T follicular helper cell (primary cell): Measurements from ENCODE around the gene KIF4A.
"Not testable (repeated sequence)": the region's sequence is repeated elsewhere in the genome, so short reads cannot be mapped to it uniquely, and the experiment has no call there.

ENCODE experiments used
- DNase-seq: peaks from one replicate; pipeline ENCODE4 v3.0.0-alpha.2; 2020; ENCODE audit warnings: low read depth

Gene KIF4A

DNA sequence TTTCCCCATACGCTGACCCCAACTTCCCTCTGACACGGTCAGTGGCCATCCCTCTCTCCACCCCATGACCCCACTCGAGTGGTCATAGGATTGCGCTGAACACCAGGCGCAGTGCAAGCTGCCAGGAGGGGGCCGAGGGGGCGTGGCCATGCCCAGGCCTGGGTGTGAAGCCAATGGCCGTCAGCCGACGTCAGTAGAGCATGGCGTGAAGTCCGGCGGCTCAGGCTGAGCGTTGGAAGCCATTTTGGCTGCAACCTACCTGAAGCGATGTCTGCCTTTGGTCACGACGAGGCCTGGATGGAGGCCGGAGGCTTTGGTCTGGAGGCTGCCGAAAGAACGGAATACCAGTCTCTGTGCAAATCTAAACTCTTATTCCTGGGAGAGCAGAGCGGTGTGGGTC is 8.0 kb upstream of the KIF4A start, which contains the start of gene RAB41:
Gene RAB41 (plus strand): TSS at position 222 of the 400 bp plus-strand sequence. CDS start 46 bp downstream, at position 268.
- no peak for DNase-seq

DNA sequence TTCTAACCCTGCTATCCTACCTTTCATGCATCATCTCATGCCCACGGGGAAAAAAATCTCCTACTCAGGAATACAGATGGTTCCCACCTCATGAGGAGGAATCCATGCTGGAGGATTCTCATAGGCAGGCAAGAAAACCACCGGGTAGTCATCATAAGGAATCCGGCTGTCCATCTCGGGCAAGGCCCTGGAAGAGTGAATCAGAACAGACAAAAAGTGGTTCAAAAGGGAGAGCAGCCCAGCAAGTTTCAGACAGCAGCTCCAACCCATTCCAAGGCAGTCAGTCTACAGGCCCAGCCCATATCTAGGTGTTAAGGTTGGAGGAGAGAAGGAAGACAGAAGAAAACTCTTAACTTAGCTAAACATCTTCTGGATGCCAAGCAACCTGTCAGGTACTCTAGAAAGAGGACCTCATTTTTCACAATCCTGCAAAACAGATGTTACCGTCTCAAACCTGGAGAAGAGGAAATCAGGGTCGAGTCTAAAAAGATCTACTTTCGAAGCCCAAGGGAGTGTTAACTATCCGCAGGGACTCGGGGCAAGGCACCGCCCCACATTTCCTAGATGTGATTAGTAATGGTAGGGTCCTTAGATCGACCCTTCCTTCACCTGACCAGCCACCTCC is 624 bp upstream of the KIF4A start:
- no peak for DNase-seq

DNA sequence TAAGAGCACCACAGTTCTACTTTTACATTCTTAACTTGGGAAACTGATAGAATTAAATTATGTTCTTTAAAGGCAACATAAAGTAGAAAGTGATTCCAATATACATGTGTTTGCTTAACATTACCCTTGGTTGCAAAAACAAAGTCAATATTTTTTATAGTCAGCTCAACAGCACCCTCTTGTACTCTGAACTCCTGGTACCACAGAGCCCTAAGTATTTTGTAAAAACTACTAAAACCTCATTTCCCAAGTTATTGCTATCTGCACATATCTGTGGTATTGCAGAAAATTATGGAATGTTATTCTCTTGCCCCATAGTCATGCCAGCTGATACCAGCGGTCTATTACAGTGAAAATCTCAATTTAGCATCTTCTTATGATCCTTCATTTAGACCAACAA is 2.9 kb downstream of the KIF4A start:
- no peak for DNase-seq

- DNase-seq = no peak
Measured at GRCh38 chrX:70293621-70294020, 3.7 kb downstream of the KIF4A start.

GRCh38 chrX:70301716-70302115 is 11.8 kb downstream of the KIF4A start:
- DNase-seq = no peak

DNA sequence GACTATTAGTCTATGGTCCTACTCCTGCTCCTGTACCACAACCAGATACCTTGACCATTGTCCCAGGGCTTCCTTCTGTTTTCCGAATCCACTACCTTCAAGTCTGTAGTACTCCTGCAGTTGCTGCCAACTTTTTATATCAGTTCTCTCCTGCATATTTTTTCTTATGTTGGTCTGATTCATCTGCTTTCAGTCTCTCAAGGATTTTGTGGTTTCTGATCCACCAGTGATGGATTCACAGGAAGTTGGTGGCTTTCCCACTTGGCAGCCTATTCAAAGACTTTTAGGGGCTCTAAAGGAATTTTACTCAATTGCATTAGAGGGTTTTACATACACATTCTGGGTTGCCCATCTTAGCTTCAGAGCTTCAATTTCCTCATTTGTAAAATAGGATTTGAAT is 23.6 kb downstream of the KIF4A start:
- no peak for DNase-seq

DNA sequence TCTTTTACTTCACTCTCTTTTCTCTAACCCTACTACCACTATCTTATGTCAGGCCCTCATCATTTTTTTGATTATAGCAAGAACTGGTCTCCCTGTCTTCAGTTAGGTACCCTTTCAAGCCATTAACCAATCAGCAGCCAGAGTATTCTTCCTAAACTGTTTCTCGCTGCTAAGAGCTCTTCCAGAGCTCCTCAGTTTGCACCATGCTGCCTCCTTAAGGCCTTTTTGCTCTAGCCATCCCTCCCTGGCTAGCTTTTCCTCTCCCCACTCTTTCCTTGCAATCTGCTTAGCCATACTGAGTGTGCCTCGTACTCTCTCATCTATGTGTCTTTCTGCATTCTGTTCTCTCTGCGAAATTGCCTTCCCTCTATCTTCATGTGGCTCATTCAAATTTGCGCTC is 32.9 kb downstream of the KIF4A start:
- DNase-seq = no peak

GRCh38 chrX:70323628-70324027 is 33.7 kb downstream of the KIF4A start:
- not testable (repeated sequence) for DNase-seq

DNA sequence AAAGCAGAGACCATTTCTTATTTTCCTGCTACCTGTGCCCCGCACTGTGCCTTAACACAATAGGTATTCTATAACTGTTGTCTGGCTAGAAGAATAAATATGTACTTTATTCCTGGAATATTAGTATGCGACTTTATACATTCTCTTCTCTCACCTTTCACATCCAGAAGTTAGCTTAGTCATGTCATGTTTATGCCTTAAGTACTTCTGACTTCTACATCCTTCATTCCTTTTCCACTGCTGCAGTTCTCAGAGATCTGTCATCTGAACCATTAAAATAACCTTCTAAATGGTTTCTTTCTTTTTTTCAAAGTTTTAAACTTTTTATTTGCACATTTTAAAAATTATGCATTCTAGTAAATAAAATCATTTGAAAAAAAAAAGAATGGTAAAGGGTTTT is 34.4 kb downstream of the KIF4A start:
- no peak for DNase-seq

DNA sequence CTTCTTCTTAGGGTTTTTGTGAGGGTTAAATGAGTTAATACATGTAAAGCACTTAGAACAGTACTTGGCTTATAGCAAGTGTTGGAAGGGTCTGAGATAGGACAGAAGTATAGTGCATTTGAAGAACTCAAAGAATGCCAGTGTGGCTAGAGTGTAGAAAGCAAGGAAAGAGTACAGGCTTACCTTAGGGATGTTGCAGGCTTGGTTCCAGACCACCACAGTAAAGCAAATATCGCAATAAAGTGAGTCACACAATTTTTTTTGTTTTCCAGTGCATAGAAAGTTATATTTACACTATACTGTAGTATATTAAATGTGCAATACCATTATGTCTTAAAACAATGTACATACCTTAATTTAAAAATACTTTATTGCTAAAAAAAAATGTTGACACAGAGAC is 41.3 kb downstream of the KIF4A start:
- no peak for DNase-seq

DNA sequence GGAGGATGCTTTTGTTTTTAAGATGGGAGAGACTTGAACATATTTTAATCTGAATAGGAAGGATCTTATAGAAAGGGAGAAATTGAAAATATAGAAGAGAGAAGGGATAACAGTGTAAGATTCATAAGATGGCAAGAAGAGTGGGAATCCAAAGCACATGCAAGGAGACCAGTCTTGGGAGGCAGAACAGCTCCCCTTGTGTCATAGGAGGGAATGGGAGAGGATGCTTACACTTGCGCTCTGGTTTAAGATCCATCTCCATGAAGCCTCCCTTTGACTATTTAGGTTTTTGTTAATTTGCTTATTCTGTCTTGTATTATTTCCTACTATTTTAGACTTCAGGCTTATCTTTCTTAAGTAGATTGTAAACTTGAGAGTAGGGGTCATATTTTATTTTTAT is 42.7 kb downstream of the KIF4A start:
- no peak for DNase-seq

- no peak for DNase-seq
Measured at GRCh38 chrX:70336767-70337166, 46.9 kb downstream of the KIF4A start.

DNA sequence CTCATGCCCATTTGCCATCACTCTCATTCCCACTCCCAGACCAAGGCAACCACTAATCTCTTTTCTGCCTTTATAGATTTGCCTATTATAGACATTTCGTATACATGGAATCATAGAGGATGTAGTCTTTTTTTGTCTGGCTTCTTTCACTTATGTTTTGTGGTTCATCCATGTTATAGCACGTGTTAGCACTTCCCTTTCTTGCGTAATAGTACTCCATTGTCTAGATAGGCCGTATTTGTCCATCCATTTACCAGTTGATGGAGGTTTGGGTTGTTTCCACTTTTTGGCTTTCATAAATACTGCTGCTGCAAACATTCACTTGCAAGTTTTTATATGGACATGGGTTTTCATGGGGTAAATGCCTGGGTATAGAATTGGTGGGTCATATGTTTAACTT is 48.4 kb downstream of the KIF4A start:
- no peak for DNase-seq

DNA sequence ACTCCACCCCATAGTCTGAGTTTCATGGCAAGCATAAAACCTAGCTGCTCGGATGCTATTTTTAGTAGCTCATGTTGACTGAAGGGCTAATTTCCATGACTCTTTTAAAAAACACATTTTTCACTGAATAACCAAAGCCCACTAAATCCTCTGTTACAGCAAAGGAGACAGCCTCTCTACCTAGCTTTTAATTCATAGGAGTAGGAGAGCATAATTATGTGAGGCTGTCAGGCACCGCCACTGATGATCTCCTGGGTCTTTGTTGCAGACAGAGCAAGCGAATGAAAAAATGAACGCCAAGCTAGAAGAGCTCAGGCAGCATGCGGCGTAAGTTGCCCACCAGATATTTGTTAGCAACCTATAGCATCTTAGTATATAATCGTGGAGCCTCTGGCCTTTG is 53.5 kb downstream of the KIF4A start:
- DNase-seq = no peak

DNA sequence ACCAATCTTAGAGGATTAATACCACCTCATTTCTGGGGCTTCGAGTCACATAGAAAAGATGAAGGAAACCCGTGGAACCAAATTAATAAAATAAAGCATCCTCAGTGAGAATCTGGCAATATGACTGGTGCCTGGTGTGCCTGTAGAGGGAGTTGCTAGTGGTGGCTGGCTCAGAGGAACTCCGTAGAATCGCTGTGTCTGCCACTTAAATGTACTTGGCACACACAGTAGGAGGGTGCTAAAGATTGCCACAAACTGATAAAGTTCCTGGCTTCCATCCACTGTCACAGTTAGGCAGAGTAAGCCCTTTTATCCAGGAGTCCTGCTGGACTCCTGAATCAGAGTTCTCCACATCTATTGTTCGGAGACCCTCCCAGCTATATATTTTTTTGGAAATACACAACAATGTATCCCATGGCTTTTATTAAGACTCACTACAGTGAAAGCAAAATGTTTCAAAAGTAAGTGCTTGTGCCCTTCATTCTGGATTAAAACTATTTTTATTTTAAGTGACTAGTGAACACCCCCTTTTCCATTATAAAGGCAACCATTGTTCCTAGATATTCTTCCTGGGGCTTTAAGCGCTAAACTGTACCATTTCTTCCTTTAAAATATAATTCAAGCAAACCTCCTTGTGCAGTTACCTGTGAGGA is 56.6 kb downstream of the KIF4A start:
- DNase-seq = no peak

- not testable (repeated sequence) for DNase-seq
Measured at GRCh38 chrX:70348825-70349224, 58.9 kb downstream of the KIF4A start.

- DNase-seq = not testable (repeated sequence)
Measured at GRCh38 chrX:70349367-70350125, 59.6 kb downstream of the KIF4A start.

DNA sequence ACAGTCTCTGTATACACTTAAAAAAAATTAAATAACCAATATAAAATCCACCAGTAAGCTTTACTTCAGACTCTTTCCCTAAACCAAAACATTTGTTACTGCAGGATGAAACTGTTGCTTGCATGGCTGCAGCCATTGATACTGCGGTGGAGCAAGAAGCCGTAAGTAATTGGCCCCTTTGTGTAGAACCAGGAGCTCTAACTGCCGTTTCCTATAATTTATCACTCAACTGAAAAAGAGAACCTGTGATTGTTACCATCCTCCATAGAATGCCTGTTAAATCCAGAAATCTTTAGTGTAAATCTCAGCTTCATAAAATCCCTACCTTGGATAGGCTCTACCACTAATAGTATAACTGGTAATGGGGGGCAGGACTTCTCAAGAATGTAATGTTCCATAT is 62.6 kb downstream of the KIF4A start:
- no peak for DNase-seq

DNA sequence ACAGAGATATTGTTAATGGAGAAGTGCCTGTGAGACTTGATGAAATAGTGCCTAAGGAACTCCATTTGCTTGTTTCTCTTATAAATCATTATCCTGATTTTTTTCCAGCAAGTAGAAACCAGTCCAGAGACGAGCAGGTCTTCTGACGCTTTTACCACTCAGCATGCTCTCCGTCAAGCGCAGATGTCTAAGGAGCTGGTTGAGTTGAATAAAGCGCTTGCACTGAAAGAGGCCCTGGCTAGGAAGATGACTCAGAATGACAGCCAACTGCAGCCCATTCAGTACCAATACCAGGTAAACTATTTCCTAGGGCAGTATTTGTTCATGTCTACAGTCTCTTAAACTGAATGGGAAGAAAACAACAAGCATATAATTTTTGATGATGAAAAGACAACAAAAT is 63.6 kb downstream of the KIF4A start:
- no peak for DNase-seq

- DNase-seq = no peak
Measured at GRCh38 chrX:70354716-70355115, 64.8 kb downstream of the KIF4A start.

GRCh38 chrX:70359458-70359857 is 69.6 kb downstream of the KIF4A start:
- no peak for DNase-seq

DNA sequence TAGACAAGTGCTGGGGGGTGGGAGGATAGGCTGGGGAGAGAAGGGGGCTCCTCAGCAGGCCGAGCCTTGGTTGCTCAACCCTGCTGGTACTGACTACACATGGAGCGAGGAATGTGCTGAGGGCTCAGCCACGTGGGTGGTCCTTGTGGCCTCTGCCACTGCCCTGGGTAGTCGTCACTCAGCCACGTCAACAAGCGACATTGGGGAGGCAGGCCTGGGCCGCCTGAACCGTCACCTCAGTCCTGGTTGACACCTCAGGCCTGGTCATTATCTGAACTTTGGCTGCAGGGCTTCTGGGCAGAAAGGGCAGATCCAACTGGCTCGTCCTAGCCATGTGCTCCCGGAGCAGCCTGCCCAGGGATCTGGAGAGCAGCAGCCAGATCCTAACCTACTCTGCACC is 70.5 kb downstream of the KIF4A start:
- DNase-seq = no peak

DNA sequence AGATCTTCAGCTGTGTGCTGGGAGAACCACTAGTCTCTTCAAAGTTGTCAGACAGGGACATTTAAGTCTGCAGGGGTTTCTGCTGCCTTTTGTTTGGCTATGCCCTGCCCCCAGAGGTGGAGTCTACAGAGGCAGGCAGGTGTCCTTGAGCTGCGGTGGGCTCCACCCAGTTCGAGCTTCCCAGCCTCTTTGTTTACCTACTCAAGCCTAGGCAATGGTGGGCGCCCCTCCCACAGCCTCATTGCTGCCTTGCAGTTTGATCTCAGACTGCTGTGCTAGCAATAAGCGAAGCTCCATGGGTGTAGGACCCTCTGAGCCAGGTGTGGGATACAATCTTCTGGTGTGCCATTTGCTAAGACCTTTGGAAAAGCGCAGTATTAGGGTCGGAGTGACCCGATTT is 78.8 kb downstream of the KIF4A start:
- DNase-seq = not testable (repeated sequence)
